HCT116 (cell line): Measurements from ENCODE around the gene AQP5.

ENCODE experiments used
- FOSL1 ChIP-seq: IDR thresholded peaks from 2 replicates; pipeline ENCODE4 v1.6.1; 2012; ENCODE audit warnings: low read depth
- TF ChIP-seq, protein P1 (sequence below), 3 experiments: fragments of 200-600 bp in 1 of 3; sonication (generic) in 1 of 3; IDR thresholded peaks in 2 of 3; conservative IDR thresholded peaks in 1 of 3; 2 replicates each; pipeline ENCODE4 v1.5.1; 2012 to 2017; ENCODE audit warnings: low read depth in 2 of 3, low read length in 2 of 3, antibody characterized with exemption in 1 of 3, borderline replicate concordance in 1 of 3, control low read depth in 1 of 3, mild to moderate bottlenecking in 1 of 3, mixed read lengths in 1 of 3, mixed run types in 1 of 3, moderate library complexity in 1 of 3; ENCODE audit not compliant: insufficient read depth in 1 of 3
- TF ChIP-seq, protein P2 (sequence below): IDR thresholded peaks from 2 replicates; pipeline ENCODE4 v1.6.1; 2012
- TF ChIP-seq, protein P3 (sequence below): IDR thresholded peaks from 2 replicates; pipeline ENCODE4 v1.6.1; 2012; ENCODE audit warnings: low read depth
- TF ChIP-seq, protein P4 (sequence below): IDR thresholded peaks from 2 replicates; pipeline ENCODE4 v1.6.1; 2011; ENCODE audit warnings: mild to moderate bottlenecking, low read length, moderate library complexity; ENCODE audit not compliant: insufficient replicate concordance; ENCODE audit errors: extremely low read depth

DNA sequence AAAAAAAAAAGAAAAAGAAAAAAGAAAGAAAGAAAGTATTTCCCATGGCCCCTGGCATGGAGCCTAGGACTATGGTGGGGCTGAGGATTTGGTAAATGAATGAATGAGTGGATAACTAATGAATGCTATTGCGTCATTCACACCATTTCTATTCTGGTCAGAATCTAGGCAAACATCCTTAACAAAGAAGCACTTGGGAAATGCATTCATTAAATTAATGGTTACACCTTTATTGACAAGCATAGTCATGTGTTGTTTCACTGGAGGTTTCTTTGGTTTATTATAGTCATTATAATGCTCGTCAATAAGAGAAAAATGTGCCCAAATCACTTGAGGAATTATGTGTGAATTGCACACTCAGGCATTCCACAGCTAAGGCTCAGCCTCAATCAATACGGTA lies 24.7 kb upstream of the AQP5 start:
- TF ChIP-seq, protein P1, sequence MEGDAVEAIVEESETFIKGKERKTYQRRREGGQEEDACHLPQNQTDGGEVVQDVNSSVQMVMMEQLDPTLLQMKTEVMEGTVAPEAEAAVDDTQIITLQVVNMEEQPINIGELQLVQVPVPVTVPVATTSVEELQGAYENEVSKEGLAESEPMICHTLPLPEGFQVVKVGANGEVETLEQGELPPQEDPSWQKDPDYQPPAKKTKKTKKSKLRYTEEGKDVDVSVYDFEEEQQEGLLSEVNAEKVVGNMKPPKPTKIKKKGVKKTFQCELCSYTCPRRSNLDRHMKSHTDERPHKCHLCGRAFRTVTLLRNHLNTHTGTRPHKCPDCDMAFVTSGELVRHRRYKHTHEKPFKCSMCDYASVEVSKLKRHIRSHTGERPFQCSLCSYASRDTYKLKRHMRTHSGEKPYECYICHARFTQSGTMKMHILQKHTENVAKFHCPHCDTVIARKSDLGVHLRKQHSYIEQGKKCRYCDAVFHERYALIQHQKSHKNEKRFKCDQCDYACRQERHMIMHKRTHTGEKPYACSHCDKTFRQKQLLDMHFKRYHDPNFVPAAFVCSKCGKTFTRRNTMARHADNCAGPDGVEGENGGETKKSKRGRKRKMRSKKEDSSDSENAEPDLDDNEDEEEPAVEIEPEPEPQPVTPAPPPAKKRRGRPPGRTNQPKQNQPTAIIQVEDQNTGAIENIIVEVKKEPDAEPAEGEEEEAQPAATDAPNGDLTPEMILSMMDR (IDR thresholded peaks at IDR 0.05 in 2 of 3, conservative IDR thresholded peaks at IDR 0.05 in 1 of 3; ENCODE audit: borderline replicate concordance in 1 of 3, insufficient read depth in 1 of 3, low read depth in 2 of 3, low read length in 2 of 3) = no peak
- TF ChIP-seq FOSL1 = no peak
- TF ChIP-seq, protein P2, sequence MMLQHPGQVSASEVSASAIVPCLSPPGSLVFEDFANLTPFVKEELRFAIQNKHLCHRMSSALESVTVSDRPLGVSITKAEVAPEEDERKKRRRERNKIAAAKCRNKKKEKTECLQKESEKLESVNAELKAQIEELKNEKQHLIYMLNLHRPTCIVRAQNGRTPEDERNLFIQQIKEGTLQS = no peak
- TF ChIP-seq, protein P3, sequence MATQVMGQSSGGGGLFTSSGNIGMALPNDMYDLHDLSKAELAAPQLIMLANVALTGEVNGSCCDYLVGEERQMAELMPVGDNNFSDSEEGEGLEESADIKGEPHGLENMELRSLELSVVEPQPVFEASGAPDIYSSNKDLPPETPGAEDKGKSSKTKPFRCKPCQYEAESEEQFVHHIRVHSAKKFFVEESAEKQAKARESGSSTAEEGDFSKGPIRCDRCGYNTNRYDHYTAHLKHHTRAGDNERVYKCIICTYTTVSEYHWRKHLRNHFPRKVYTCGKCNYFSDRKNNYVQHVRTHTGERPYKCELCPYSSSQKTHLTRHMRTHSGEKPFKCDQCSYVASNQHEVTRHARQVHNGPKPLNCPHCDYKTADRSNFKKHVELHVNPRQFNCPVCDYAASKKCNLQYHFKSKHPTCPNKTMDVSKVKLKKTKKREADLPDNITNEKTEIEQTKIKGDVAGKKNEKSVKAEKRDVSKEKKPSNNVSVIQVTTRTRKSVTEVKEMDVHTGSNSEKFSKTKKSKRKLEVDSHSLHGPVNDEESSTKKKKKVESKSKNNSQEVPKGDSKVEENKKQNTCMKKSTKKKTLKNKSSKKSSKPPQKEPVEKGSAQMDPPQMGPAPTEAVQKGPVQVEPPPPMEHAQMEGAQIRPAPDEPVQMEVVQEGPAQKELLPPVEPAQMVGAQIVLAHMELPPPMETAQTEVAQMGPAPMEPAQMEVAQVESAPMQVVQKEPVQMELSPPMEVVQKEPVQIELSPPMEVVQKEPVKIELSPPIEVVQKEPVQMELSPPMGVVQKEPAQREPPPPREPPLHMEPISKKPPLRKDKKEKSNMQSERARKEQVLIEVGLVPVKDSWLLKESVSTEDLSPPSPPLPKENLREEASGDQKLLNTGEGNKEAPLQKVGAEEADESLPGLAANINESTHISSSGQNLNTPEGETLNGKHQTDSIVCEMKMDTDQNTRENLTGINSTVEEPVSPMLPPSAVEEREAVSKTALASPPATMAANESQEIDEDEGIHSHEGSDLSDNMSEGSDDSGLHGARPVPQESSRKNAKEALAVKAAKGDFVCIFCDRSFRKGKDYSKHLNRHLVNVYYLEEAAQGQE = no peak
- TF ChIP-seq, protein P4, sequence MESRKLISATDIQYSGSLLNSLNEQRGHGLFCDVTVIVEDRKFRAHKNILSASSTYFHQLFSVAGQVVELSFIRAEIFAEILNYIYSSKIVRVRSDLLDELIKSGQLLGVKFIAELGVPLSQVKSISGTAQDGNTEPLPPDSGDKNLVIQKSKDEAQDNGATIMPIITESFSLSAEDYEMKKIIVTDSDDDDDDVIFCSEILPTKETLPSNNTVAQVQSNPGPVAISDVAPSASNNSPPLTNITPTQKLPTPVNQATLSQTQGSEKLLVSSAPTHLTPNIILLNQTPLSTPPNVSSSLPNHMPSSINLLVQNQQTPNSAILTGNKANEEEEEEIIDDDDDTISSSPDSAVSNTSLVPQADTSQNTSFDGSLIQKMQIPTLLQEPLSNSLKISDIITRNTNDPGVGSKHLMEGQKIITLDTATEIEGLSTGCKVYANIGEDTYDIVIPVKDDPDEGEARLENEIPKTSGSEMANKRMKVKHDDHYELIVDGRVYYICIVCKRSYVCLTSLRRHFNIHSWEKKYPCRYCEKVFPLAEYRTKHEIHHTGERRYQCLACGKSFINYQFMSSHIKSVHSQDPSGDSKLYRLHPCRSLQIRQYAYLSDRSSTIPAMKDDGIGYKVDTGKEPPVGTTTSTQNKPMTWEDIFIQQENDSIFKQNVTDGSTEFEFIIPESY = no peak
